NCI-H345 treated with DMSO at 0.1 percent for 48 hours (cell line): ENCODE results near the gene COA3.
A peak's percentile ranks its signal among the peaks of the same experiment; 100 is the strongest.

Source experiments
- DNase-seq: peaks from one replicate; lab custom pipeline; 2025; ENCODE audit not compliant: unreplicated experiment; lab: John Stamatoyannopoulos, UW

The COA3 gene, protein sequence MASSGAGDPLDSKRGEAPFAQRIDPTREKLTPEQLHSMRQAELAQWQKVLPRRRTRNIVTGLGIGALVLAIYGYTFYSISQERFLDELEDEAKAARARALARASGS

DNA sequence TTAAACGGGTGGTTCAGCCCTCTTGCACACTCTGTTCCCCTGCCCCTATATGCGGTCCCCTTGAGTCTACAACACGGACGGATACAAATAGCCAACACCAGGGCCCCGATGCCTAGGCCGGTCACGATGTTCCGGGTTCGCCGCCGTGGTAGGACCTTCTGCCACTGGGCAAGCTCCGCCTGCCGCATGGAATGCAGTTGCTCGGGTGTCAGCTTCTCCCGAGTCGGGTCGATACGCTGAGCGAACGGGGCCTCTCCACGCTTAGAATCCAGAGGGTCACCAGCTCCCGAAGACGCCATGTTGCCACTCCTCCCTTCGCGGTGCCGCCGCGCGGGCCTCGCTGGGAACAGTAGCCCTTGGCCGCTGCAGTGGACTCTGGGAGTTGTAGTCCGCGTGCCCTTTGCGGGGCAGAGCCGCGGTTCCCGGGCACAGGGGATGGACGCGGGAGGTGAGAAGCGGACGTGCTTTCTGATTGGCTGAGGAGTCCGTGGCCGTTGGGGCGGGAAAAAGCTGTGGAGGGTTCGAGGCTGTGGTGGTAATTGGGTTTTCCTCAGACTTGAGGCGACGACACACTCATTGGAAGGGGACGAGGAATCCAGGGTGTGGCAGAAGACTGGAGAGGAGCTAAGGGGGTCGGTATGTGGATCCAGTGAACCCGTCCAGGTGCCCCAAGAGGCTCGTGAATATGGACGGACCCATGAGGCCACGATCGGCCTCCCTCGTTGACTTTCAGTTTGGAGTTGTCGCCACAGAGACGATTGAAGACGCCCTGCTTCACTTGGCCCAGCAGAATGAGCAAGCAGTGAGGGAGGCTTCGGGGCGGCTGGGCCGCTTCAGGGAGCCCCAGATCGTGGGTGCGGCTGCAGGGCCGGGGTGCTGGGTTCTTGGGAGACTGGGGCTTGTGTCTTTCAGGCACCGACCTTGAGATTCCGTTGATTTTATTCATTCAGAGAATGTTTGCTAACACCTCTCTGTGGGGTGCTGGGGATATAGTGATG, at the start of gene COA3, which contains the start of gene CNTD1:
TSS of gene COA3 (minus strand) at position 322 of the 998 bp plus-strand sequence. CDS start at position 299, 23 bp downstream.
TSS of gene CNTD1 (plus strand) at position 479 of the 998 bp plus-strand sequence. CDS start at position 686, 207 bp downstream.
- peak; percentile 75 for DNase-seq

DNA sequence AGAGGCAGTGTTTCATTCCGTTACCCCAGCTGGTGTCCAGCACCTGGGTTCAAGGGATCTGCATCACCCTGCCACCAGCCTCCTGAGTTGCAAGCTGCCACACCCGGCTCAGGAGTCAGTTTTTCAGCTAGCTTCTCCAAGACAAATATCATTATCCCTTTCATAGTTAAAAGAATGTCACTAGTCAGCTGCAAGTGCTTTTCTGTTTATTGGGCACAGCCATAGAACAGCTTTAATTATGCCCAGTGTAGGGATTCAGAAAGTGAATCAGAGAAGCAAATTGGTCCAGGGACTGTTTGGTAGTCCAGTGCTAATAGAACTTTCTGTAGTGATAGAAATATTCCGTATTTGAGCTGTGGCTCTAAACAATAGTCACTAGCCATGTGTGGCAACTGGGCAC, 49.6 kb upstream of the COA3 start:
- no peak for DNase-seq

DNA sequence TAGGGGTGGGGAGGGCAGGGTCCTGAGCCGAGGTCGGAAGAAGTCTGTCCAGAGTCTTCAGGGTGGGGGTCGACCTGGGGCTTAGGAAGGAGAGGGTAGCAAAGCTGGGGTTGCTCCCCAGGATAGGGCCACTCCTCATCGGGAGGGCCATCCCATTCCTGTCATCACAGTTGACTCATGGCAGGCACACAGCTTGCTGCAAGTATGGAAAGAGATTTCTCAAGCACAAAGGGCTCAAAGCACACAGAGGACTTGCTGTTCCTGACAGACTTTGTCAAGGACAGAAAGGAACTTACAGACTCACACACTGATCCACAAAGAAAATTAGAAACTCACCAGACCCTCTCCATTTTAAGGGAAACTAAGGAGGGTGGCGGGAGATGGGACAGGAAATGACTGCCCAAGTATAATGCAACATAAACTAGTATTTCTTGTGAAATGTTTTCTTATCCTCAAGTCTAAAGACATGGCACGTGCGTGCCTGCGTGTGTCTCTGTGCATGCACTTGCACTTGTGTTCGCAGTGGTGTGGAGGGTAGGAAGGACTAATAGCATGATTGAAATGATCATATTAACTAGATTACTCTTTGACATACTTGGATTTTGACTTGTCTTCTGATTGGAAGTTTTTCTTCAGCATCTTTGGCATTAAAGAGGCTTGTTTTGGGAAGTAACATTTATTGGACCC, 48.2 kb upstream of the COA3 start:
- no peak for DNase-seq

DNA sequence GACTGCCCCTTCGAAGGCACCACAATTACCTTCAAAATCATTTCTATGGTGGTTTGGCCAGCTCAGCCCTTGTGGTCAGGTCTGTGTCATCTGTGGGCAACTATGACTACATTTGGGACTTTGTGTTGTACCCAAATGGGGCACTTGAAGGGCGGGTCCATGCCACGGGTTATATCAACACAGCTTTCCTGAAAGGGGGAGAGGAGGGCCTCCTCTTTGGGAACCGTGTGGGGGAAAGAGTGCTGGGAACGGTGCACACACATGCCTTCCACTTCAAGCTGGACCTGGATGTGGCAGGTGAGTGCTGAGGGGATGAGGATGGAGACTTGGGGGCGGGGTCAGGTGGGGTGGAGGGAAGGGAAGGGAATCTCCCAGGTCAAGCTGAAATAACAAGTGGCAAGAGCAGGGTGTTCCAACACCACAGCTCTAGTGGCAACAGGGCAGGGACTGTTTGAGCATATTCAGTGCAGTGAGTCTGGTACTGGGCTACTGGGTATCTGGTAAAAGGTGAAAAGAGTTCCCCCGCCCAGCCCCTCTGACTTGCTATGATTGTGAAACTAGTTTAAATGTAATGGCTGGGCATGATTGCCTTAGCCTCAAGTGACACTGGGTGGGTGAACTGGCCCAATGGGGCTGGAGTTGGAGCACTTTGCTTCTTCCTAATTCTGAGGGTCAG, 47.6 kb upstream of the COA3 start:
- no peak for DNase-seq

DNA sequence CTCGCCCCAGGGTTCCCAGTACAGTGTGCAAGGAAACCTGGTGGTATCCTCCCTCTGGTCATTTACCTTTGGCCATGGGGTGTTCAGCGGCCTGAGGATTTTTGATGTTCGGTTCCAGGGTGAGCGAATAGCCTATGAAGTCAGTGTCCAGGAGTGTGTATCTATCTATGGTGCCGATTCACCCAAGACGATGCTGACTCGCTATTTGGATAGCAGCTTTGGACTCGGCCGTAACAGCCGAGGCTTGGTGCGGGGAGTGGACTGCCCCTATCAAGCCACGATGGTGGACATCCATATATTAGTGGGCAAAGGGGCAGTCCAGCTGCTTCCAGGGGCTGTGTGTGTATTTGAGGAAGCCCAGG, 47.0 kb upstream of the COA3 start:
- no peak for DNase-seq

DNA sequence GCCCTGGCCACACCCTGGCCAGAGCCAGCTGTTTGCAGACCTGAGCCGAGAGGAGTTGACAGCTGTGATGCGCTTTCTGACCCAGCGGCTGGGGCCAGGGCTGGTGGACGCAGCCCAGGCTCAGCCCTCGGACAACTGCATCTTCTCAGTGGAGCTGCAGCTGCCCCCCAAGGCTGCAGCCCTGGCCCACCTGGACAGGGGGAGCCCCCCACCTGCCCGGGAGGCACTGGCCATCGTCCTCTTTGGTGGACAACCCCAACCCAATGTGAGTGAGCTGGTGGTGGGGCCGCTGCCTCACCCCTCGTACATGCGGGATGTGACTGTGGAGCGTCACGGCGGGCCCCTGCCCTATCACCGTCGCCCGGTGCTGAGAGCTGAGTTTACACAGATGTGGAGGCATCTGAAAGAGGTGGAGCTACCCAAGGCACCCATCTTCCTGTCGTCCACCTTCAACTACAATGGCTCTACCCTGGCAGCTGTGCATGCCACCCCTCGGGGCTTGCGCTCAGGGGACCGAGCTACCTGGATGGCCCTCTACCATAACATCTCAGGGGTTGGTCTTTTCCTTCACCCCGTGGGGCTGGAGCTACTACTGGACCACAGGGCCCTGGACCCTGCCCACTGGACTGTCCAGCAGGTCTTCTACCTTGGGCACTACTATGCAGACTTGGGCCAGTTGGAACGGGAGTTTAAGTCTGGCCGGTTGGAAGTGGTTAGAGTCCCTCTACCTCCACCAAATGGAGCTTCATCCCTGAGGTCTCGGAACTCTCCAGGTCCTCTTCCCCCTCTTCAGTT, 46.5 kb upstream of the COA3 start:
- DNase-seq = no peak

DNA sequence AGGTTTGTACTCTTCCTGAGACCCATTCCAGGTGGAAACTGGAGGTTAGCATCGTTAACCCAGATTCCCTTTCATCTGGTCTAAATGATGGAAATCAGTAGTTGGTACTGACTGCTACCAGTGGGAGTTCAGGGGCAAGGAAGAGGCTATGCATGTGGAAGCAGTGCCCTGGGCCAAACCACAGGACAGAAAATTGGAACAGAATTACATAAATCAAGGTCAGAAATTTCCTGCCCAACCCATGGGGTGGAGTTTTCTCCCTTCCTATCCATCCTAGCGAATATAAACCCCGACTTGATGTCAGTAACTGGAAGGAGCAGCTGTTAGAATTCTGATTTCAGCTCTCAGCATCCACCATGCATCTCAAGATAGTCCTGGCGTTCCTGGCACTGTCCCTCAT, 45.8 kb upstream of the COA3 start, which contains the start of gene AOC2:
TSS of gene AOC2 (plus strand) at position 310 of the 400 bp plus-strand sequence. CDS start at position 357, 47 bp downstream.
- DNase-seq = no peak

DNA sequence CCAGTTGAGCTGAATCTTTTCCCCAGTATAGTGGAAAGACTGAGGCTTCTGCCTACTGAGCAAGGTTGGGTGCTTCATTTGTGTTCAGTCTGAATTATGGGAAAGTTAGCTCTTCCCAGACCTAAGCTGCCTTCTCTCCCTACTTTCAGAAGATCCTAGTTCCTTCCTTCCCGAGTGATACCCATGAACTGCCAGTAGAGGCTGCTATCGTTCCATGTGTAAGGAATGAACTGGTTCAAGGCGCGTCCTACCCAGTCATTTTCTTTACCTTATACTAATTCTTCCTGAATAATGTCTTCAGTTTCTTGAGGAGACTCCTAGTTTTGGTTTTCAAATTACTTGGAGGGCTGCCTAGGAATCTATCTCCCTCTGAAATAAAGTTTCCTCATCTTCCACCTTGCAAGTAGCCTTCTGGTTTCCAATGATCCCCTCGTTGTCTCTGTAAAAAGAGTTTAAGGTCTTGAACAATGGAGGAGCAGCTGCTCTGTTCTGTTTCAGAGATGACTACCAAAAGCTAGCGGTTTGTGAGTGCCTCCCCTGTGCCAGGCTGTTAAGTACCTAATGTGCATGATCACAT, 44.9 kb upstream of the COA3 start:
- peak; percentile 31 for DNase-seq

DNA sequence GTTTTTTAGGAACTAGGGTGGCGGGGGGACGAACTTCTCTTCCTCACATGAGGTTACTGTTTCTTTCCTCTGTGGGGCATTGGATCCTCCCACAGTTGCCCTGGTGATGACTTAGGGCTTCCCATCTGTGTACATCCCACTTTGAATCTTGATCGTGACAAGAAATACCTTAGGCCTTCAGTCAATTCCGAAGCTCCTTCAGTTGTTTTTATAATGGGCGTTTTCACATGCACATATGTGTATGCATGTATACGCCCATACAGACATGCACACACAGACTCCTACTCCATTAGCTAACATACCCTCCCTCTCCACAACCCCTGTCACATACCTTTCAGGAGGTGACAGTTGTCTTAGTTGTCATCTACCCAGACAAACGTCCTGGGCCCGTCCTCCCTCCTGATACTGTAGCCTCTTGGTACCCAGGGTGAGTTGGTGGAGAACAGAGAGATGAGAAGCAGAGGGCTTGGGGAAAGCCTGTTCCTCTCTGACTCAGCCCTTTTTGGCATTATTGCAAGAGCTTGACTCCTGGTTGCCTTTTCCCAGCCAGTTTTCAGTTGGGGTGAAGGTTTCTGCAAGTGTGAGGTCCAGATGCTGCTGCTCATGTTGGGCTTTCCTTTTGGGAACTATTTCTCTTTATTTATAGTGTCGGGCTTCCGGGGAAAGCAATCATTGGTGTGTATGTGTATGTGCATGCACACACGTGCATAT, 43.6 kb upstream of the COA3 start:
- DNase-seq = no peak

DNA sequence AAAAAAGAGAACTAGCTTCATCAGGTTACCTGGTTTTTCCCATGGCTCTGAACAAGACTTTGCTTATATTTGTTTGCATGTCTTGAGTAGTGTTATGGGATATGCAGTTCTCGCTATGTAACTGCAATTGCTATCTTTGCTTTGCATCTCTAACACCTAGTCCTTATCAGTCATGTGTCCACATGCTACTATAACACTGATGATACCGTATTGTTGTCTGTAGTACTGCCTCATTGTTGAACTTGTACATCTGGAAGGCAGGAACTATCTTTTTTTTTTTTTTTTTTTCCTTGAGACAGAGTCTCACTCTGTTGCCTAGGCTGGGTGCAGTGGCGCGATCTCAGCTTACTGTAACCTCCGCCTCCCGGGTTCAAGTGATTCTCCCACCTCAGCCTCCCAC, 37.2 kb upstream of the COA3 start:
- DNase-seq = no peak

DNA sequence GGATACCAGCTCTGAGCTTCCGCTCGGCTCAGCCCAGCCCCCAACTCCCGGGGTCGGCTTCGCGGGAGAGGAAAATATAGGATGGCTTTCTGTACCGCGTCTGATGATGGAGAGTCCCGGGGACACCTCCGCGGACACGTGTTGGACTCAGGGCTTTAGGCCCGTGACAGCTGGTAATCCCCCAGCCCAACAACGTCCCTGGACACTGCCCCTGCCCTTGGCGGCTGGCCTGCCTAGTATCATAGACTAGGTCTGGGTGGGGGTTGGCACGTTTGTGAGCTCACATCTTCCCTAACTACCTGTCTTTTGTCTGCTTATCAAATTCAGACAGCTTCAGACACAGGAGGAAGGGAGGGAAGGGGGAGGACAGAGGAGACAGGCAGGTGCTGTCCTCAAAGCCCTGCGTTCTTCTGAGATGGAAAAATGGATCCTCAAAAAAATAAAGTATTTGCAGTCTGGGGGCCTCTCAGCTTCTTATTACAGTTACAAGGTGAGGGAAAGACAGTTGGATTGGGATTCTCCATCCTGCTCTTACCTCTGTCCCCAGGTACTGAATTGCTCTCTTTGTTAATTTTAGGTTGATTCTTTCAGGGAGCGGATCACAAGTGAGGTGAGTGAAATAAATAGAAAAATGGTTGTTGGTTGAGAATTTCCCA, 35.4 kb upstream of the COA3 start:
- DNase-seq = no peak

DNA sequence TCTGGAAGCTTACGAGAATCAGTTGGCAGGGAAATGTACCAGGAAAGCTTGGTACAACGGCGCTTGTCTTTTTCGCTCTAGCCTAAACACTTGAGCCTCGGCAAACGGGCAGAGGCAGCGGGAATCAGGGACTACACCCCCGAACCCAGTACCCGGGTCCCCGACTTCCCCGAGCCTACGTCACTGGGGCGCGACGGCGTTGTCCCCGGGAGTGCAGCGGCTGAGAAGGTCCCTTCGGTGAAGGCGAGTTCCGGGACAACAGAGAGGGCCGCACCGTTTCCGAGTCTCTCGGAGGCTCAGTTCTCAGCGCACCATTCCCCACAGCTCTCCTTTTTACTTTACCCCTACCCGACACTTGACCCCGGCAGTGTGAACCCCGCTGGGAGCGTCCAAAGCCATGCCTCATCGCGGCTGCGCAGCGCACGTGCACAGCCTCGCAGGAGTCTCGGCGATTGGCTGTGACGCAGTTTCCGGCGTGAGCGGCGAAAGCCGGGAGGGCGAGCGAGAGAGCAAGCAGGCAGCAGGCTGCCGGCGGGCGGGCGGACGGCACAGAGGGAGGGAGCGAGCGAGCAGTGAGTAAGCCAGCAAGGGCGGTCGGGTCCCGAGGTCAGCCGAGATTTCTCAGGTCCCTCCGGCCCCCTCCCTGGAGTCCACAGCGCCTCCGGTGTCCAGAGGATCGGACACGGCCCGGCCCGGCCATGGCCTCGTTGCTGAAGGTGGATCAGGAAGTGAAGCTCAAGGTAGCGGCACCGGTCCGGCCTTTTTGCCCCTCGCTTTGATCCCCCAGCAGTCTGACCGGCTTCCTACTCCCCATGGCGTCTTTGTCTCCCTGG, 34.6 kb upstream of the COA3 start, which contains the start of gene PSME3:
TSS of gene PSME3 (plus strand) at position 464 of the 833 bp plus-strand sequence. CDS start at position 699, 235 bp downstream.
- DNase-seq = peak; percentile 82

DNA sequence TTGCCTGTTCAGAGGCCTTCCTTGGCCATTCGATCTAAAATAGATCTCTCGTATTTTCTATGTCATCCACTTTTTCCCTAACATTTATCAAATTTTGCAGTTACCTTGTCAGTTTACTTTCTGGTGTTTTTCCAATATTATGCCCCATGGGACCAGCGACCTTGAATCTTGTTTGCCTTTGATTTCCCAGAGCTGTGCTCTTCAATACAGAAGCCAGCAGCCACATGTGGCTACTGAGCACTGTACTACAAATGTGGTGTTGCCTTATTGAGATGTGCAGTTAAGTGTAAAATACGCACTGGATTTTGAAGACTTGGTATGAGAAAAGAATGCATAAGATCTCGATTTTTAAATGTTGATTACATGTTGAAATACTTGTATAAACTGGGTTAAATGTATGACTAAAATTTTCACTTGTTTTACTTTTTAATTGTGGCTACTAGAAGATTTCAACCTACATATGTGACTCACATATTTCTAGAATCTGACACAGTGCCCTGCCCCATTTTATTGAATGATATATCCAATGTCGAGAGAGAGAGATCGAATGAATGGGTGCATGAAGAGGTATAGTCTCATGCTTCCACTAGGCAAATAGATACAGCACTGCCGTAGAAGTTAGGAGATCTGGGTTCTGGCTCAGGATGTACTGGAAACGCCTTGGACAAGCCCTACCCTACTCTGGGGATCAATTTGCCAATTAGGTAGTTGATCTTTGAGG, 33.9 kb upstream of the COA3 start:
- DNase-seq = no peak

DNA sequence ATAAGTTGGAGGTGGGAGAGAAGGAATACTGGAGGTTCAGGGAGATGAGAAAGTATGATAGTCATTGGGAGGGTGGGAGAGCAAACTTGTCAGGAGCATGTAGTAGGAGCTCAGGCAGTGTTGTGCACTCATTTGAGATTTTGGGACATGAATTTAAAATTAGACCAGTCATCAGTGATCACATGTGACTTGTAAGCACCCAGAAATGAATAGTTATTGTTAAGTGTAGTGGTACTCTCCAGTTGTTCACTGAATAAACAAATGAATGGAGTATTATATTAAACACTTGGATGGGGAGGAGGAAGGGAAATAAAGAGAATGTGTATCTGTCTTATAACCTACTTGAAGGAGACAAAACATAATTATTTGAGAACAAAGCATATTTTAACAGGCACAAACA, 32.5 kb upstream of the COA3 start:
- no peak for DNase-seq

DNA sequence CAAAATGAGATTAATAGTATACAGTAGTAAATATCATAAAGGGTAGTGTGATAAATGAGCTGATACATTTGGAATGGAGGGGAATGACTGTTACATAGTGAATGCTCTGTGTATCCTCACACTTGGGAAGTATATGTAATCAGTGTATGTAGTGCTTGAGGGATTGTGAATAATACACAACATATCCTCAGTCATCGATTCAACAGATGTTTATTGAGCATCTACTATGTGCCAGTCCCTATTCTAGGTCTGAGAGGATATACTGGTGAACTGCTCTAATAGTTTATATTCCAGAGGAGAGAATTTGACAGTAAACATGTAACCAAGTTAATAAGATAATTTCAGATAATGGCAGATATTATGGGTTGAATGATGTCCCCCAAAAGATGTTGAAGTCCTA, 29.0 kb upstream of the COA3 start:
- no peak for DNase-seq

DNA sequence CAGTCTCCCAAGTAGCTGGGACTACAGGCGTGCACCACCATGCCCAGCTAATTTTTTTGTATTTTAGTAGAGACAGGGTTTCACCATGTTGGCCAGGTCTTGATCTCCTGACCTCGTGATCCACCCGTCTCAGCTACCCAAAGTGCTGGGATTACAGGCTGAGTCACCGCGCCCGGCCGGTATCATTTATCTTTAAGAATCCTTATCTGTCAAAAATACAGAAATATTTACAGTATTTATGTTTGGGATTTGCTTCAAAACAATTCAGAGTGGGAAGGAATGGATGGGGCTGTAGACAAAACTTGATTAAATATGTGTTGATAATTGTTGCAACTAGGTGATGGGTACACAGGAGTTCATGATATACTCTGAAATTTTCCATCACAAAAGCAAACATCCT, 22.7 kb upstream of the COA3 start:
- no peak for DNase-seq

DNA sequence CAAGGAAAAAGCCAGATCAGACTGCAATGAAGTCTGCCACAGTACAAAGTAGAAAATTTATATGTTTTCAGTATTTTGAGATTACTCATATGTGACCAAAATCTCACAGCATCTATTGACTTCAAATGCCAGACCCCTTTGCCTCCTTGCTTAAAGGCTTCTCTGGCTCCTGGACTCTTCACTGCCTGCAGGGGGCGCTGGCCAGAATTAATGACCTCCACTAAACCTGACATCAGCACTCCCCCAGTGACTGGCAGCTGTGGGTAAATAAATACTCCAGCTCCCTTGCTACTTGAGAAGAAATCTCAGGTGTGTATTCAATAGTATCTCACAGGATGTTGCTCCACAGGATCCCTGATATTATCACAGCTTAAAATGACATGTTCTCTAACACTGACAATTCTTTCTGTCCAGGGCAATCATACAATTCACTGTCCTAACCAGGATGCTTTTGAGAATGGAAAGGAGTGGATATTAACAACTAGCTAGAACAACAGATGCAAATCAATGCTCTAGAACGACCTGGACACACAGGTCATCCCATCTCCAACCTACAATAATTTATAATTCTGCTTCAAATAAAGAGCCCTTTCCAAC, 21.5 kb upstream of the COA3 start:
- peak; percentile 21 for DNase-seq
